ENCODE measurements around the gene ARHGAP19.

The ARHGAP19 gene

GRCh38 chr10:97319671-97320479, 27.4 kb upstream of the ARHGAP19 start:
- peak; percentile 47 for ATAC-seq
- no peak for TF ChIP-seq ZNF565 (CRISPR knock-in tag; conservative IDR thresholded peaks at IDR 0.05; ENCODE audit: low read depth)

DNA sequence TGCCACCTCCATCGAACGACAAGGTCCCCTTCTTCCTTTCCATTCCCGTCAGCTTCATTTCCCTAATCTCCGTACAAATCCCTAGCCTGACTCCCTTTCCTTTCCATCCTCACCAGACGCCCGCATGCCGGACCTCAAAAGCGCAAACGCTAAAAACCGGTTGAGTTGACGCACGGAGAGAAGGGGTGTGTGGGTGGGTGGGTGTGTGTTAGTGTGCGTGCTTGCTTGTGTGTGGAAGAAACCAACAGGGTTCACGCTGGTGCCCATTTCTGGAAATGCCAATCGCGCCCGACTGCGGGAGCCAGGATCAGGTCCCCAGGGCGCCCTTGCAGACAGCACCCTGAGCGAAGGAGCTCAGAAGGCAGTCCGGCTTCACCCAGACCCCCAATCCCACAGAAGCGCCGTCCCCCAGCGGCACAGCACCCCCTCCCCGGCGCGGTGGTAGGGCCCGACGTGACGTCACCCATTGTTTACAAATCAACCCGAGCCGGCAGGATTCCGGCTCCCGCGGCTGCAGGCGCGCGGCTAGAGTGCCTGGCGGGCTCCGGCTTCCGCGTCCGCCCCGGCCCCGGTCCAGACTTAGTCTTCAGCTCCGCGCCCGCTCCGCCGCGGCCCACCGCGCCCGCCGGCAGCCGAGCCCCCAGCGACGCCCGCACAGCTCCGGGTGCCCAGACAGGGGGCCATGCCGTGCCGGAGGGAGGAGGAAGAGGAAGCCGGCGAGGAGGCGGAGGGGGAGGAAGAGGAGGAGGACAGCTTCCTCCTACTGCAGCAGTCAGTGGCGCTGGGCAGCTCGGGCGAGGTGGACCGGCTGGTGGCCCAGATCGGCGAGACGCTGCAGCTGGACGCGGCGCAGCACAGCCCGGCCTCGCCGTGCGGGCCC, 26.6 kb upstream of the ARHGAP19 start, which contains the start of gene FRAT1:
Gene FRAT1 (plus strand): TSS at position 500 of the 880 bp plus-strand sequence. CDS start 183 bp downstream, at position 683.
- peak; percentile 91 for ATAC-seq
- TF ChIP-seq CREB5 (CRISPR knock-in tag; IDR thresholded peaks at IDR 0.05; ENCODE audit: low read depth) (peak; percentile 22; the same call in 1 of the 2 replicates), ZC3H10 (CRISPR knock-in tag; IDR thresholded peaks at IDR 0.05) (no peak)

GRCh38 chr10:97314671-97315070, 22.2 kb upstream of the ARHGAP19 start:
- no peak for TF ChIP-seq TSHZ2 (CRISPR knock-in tag; IDR thresholded peaks at IDR 0.05)
- TF ChIP-seq CREB5 (CRISPR knock-in tag; IDR thresholded peaks at IDR 0.05; ENCODE audit: low read depth), result no peak
- no peak for TF ChIP-seq ARNTL (CRISPR knock-in tag; IDR thresholded peaks at IDR 0.05; ENCODE audit: borderline replicate concordance, low read depth)
- ATAC-seq, result no peak

DNA sequence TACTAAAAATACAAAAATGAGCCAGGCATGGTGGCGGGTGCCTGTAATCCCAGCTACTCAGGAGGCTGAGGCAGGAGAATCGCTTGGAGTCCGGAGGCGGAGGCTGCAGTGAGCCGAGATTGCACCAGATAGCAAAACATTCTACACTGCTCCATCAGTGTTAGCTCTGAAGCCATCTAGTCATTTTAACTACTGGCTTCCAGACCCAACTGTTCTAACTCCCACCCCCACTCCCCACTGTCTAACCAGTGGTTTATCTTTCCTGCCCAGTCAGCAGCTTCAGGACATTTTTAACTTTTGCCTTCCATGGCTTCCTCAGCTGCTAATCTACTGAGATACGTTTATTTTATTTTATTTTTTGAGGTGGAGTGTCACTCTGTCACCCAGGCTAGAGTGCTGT, 20.5 kb upstream of the ARHGAP19 start:
- TF ChIP-seq ARNTL (CRISPR knock-in tag; IDR thresholded peaks at IDR 0.05; ENCODE audit: borderline replicate concordance, low read depth) (no peak), TOX (CRISPR knock-in tag; IDR thresholded peaks at IDR 0.05; ENCODE audit: borderline replicate concordance) (no peak)
- ATAC-seq, result no peak

- no peak for ATAC-seq
- TF ChIP-seq TCF4 (CRISPR knock-in tag; IDR thresholded peaks at IDR 0.05; ENCODE audit: borderline replicate concordance) (no peak), PATZ1 (CRISPR knock-in tag; IDR thresholded peaks at IDR 0.05; ENCODE audit: borderline replicate concordance) (no peak), RARB (CRISPR knock-in tag; IDR thresholded peaks at IDR 0.05) (no peak), ZNF565 (CRISPR knock-in tag; conservative IDR thresholded peaks at IDR 0.05; ENCODE audit: low read depth) (no peak), OSR1 (CRISPR knock-in tag; IDR thresholded peaks at IDR 0.05) (no peak), CREB5 (CRISPR knock-in tag; IDR thresholded peaks at IDR 0.05; ENCODE audit: low read depth) (no peak), TOX (CRISPR knock-in tag; IDR thresholded peaks at IDR 0.05; ENCODE audit: borderline replicate concordance) (no peak), ZFP30 (CRISPR knock-in tag; IDR thresholded peaks at IDR 0.05) (no peak), TSHZ2 (CRISPR knock-in tag; IDR thresholded peaks at IDR 0.05) (no peak)
- TF ChIP-seq, protein P1, sequence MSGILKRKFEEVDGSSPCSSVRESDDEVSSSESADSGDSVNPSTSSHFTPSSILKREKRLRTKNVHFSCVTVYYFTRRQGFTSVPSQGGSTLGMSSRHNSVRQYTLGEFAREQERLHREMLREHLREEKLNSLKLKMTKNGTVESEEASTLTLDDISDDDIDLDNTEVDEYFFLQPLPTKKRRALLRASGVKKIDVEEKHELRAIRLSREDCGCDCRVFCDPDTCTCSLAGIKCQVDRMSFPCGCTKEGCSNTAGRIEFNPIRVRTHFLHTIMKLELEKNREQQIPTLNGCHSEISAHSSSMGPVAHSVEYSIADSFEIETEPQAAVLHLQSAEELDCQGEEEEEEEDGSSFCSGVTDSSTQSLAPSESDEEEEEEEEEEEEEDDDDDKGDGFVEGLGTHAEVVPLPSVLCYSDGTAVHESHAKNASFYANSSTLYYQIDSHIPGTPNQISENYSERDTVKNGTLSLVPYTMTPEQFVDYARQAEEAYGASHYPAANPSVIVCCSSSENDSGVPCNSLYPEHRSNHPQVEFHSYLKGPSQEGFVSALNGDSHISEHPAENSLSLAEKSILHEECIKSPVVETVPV (CRISPR knock-in tag; IDR thresholded peaks at IDR 0.05), result no peak
Measured at GRCh38 chr10:97311111-97311626, 18.7 kb upstream of the ARHGAP19 start.
